ENCODE measurements around the gene IKBKE.

IKBKE gene

DNA sequence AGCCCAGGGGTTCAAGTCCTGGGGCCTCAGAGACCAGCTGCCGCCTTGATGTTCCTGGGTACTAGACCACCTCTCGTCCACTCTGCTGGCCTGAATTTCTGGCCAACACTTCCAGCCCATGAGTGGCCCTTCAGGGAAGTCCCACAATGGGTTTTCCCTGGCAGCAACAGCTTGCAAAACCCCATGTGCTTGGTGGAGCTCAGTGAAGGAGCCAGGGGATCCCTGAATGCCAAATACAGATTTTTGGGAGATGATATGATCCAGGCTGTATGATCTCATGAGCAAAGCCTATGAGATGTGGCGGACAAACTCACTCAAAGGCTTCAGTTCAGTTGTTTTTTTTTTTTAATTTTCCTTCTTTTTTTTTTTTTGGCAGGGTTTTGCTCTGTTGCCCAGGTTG lies 27.5 kb downstream of the IKBKE start:
- DNase-seq: no peak

DNA sequence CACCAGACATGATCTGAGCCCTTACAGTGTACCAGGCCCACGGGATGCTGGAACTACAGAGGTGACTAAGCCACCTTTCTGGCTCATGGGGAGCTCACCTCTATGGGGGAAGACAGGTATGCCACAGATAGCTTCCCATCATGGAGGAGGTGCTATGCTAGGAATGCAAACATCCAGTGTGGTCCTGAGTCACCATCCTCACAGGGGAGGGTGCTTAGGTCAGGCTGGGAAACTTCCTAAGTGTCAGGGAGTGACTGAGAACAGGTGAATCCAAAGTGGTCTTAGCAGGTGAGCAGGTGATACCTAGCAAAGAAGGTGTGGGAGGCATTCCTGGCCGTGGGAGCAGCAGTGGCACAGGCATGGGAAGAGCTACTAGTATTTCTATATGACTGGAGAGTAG lies 28.4 kb downstream of the IKBKE start:
- no peak for DNase-seq

DNA sequence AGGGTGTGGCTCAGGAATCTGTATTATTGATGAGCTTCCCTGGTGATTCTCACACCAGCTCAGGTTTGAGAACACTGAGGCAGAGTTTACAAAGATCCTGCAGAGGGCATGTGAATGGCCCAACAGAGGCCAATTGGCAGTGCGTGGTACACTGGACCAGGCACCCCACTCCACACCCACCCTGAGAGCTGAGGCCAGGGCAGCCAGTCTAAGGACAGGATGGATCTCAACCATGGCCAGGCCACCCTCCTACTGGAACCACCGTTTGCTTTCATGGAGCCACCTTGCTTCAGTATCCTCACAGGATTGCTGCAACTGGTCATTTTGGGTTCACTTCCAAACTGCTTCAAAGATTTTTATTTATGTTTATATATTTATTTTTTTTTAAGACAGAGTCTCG lies 29.8 kb downstream of the IKBKE start:
- no peak for DNase-seq

DNA sequence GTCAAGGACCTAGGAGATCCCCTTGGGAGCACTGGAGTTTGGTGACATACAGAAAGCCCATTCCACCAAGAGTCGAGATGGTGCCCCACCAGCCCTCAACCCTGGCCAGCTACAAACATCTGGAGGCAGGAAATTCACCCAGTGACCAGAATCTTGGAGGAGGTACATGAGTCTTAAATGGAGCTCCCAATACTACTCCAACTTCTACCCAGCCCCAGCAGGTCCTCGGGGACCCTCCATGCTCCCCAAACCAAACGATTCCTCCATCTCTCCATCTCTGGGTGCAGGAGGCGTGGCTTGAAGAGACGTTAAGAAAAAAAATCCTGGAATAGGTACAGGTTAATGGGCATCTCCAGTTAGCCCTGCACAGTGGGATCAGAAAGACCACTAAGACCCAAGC lies 31.6 kb downstream of the IKBKE start:
- DNase-seq: no peak

DNA sequence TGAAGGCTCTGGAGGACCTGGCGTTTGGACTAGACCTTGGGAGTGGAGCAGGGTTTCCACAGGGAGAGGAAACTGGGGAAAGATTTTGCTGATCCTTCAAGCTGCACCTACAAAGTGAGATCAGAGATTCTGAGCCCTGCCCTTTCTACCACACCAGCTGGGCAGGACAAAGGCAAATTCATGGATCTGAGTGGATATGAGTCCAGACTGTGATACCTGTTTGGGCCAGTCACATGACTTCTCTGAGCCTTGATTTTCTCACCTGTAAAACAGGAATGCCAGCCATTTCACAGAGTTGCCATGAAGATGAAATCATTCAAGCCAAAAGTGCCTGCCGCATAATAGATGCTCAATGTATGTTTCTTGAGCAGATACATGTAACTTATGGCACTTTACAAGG lies 32.1 kb downstream of the IKBKE start:
- DNase-seq: no peak

DNA sequence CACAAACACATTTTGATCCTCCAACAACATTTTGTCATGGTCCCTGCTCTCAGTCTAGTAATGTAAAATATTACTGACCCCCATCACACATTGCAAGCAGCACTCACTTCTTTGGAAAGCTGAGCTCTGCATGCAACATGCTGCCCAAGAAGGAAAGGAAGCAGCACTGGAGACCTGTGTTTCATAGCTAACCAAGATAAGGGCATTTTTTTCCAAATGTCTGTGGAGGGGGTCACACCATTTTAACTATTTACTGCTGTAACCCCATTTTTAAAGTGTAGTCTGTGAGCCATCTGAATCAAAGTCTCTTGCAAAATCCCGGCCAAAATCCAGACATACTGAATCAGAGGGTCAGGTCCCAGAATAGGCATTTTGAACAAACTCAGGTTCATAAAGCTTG lies 32.5 kb downstream of the IKBKE start:
- DNase-seq: no peak

DNA sequence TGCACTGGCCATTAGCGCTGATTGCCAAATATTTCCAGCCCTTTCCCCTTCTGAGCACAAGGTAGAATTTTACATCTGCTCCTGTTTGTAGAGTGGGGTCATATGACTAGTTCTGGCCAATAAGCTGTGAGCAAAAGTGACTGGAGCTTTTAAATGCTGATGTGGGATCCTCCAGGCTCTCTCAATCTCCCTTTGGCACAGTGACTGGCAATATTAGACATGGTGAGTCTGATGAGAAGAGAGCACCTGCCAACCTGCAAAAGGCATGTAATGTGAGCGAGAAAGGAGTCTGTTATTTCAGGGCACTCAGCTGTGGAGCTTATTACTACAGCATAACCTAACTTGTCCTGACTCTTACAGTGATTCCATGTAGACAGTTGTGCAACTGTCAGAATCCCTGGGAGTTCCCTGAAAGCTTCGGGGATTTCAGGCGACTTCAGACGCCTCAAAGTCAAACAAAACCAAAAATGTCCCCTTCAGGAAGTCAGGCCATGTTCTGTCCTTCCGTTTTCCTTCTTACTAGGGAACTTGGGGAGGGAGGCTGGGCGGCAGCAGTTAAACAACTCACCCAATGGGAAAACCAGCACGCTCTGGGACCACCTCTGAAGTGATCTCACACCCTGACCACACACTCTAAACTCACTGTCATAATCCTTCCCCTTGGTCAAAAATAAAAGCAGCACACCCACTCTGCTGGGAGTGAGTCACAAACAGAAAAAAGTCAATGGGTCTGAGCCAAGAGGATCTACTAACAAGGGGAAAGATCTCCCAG lies 33.5 kb downstream of the IKBKE start:
- DNase-seq: peak in 1 of 2 experiments; percentile 11

DNA sequence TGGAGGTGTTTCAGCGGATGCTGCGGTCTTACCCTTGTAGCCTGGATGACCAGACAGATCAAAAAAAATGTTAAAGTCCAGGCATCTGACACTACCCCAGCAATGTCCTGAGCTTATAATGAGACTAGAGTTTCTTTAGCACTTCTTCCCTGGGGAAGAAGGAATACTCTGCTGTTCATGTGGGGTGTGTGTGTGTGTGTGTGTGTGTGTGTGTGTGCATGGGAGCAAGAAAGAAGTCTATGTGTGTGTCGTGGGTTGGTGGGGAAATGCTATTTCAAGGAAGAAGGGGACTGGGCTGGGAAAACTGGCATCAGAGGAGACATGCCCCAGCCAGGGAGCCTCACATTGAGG lies 34.1 kb downstream of the IKBKE start:
- no peak for DNase-seq

DNA sequence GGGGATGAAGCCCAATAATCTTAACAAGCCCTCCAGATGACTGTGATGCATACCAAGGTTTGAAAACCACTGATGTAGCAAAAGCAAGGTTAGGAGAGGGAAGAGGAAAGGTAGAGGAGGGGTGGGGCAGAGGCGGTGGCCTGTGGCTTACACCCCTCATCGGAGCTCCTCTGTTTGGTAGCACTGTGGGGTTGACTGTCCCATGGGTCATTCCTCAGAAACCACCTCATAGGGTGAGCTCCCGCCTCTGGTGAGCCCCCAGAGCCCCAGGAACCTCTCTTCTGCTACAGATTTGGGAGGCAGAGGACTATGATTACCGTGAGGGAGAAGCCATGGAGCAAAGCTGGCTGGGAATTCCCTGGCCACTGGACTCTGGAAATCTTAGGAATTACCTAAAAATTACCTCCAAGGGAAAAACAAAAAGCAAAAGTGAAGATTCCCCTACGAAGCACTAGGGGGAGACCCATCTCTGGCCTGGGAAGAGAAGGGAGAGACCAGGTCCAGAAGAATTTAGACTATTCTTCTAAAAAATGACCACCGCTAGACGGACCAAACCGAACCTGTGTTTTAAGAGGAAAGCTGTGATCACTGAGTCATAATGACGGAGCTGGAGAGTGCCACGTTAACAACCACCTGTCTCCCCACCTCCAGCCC lies 35.6 kb downstream of the IKBKE start:
- DNase-seq: no peak

DNA sequence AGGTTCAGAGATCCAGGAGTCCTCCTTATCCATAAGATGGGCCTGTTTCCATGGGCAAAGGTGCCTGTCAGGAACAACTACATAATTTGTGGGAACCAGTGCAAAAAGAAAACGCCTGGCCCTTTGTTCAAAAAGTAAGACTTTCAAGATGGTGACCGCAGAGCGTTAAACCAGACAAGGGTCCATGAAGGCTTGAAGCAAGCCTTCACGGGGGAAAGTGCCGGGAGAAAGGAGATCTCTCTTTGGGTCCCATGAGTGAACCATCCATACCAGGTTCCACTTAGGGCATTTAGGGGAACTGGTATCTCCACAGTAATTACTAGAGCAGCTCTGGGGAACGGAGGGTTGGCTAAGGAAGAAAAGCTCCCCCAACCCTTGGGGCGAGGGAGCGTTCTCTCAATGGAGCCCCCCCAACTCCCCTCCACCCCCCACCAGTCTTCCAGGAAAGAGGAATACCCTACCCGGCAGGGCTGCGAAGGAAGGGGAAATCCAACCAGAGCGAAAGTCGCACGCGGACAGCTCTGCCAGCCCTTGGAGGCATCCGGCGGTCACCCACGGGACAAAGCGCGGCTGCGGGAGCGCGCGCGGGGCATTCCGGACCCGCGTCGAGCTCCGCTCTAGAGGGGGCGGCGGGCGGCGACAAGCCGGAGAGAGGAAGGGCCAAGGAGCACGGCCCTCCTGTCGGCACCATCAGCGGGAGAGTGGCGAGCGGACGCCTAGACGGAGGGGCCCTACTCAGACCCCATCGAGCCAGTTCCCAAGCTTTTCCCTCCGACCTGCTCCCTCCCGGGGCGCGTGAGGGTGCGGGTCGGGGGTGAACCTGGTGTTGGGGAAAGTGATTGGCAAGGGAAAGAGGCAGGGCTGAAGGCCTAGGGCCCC lies 36.4 kb downstream of the IKBKE start:
- DNase-seq: no peak

DNA sequence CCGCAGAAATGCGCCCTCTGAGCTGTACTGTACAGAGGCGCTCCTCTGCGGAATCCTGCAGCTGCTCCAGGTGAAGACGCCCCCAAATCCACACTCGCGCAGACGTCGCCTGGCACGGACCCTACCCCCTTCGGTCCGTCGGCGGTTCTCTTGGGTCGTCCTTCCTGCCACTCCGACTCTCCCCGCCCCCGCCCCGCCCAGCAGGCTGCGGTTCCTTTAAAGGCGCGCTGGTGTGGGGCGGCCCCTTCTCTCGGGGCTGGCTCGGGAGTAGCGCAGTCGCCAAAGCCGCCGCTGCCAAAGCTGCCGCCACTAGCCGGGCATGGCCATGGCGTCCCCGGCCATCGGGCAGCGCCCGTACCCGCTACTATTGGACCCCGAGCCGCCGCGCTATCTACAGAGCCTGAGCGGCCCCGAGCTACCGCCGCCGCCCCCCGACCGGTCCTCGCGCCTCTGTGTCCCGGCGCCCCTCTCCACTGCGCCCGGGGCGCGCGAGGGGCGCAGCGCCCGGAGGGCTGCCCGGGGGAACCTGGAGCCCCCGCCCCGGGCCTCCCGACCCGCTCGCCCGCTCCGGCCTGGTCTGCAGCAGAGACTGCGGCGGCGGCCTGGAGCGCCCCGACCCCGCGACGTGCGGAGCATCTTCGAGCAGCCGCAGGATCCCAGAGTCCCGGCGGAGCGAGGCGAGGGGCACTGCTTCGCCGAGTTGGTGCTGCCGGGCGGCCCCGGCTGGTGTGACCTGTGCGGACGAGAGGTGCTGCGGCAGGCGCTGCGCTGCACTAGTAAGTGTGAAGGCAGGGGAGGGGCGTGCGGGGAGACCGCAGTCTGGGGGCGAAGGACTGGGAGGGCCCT lies 37.2 kb downstream of the IKBKE start, which contains the start of gene RASSF5:
Gene RASSF5, plus strand, starts transcription at position 248 of the 846 bp plus-strand sequence. Its CDS starts 72 bp downstream, at position 320.
- peak; percentile 76 for DNase-seq

DNA sequence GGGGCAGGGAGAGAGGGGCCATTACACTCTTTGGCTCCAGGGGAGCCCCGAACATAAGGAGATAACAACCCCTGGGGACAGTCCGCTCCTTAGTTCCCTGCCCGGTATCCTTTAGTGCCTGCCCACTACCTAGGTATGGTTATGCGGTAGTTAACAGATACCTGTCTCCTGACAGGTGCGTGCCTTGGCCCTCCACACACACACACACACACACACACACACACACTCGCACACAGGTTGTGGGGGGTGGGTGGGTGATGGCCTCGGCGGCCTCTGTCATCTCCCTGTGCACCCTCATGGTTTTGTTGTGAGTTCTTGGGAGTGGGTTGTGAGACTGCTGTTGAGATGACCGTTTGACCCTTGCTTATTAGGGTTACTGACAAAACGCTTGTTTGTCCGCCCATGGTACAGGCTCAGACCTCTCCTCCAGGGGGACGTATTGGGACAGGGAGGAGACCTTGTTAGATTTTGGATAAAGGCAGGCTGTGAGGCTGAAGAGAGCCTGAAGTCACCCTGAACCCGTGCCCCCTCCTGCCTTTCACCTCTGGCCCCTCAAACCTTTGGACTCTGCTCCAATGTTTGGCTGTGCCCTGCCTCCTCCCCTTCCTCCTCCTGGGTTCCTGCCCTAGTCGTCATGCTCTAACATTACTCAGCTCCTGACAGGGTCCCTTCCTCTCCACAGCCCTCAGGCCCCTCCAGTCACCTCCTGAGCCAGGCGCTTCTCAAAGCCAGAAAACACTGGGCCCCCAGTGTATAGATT lies 38.0 kb downstream of the IKBKE start:
- DNase-seq: no peak

DNA sequence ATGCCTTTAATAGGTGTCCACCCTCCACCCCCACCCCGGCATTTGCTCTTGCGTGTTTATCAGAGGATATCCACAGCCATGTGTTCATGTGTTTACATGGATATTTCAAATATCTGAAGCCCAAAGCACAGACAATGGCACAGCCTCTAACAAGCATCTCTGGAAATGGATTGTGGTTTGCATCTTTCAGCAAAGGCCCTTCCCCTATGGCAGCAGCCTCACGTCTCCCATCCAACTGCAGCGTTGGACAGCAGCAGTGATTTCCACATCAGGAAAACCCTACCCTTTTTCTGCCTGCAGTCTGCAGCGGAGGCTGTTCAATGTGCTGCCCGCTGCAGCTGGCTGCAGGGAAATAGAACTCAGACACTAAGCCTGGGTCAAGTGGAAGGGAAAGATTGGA lies 38.7 kb downstream of the IKBKE start:
- no peak for DNase-seq

DNA sequence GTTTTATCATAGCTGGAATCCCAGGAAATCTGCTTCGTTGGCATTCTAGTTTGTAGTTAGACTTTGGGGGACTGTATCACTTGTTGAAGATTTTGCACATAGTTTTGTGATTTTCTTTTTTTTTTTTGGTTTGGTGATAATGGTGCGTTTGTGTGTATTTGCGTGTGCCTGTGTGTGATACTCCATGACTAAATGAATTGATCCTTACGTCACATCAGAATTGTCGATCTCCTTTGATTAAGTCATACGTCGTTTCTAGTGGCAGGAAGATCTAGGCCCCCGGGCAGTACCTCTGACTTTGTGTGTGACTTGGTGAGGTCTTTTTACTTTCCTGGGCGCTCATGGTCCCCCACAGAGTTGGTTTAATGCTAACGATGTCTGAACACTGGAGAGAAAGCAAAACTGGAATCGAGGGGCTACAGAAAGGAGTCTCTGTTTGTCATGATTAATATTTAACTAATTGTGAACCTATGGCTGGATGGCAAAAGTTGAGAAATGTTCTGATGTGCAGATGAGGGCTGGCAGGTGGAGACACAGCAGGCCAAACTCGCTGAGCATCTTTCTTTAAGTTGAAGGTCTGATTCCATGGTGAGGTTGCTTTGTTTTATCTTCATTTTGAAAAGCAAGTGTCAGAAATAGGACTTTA lies 39.5 kb downstream of the IKBKE start:
- no peak for DNase-seq

DNA sequence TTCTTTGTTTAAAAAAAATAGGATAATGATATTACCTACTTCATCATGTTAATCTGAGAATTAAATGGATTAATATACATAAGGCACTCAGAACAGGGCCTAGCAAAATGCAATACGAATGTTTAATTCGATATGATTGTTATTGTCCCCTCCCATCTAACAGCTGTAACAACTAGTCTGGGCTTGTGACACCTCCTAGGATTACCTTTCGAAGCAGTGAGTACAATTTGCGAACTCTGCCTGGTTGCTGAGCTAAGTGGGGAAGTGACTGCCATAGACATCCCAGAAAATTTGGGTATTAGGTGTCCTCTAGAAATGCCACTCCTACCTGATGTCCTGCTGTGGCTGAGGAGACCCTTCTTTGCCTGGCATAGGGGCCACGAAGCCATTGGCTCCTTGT lies 40.1 kb downstream of the IKBKE start:
- no peak for DNase-seq

DNA sequence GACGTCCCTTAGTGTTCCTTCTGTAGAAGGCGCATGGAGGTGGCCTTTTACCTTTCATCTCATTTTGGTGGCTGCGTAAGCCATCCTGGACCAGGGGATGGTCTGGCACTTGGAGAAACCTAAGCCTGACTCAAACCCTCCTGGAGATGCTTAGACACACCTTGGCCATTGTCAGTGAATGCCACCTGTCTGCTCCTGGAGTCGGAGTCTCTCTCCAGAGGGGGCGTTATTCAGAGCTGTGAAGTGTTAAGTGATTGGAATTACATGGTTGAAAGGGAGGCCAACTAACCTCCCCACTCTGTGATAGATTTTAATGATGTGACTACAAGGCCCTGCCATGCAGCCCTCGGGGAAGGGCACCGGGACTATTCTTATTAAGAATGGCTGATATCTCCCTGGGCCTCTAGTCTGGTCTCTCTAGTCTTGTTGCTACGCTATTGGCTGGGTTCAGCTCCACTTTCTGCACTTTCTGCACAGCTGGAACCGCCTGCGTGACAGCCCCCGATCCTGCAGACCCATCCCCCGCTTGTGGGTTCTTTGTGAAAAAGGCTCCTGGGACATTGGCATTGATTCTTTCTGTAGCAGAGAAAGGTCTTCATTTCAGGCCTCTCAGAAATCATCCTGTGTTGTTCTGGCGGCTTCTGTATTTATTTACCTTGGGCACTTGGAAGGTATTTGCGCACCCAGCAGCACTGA lies 41.2 kb downstream of the IKBKE start:
- no peak for DNase-seq

DNA sequence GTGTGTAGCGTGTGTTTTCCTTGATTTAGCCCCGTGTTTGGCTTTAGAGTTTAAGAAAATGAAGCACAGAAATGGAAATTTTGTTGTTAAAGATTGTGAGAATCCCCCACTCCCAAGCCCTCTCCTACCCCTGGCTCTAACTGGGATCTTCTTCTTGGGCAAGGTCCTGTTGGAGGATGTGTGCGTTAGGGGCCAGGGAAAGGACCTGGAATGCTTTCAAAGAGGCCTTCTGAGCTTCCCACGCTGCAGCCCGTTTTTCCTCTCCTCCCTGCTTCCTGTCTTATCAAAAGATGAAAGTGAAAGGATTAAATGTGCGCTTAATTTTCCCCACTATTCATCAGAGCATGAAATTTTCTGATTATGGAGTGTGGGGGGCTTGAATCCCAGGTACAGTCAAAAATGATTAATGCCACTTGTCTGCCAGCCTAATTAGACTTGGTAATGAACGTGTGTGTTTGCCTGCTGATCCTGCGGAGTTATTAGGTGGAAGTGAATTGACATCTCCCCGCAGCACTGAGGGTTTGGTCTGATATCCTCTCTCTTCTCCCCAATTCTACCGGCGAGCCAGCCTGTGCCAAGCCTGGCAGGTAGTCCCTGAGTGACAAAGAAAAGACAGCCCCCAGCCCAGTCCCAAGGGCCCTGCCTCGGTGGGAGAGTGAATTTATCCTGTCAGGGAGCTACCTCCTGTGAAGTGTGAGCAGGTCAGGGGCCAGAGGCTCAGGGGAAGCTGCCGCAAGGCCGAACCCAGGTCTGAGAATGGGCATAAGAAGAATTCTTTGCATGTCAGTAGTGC lies 42.0 kb downstream of the IKBKE start:
- no peak for DNase-seq

DNA sequence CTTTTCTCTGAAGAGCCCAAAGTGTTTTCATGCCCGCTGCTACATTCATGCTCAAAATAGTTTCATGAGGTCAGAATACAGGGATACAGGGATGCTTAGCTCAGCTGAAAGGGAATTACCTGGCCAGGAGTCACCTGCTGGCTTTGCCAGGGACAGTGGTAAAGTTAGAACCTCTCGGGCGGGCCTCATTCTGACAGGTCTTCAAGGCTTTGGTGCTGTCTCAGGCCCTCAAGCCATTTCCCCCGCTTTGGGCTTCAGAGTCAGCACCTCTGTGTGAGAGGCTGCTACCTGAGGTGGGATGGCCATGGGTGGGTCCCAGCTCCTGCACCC lies 42.5 kb downstream of the IKBKE start:
- no peak for DNase-seq

DNA sequence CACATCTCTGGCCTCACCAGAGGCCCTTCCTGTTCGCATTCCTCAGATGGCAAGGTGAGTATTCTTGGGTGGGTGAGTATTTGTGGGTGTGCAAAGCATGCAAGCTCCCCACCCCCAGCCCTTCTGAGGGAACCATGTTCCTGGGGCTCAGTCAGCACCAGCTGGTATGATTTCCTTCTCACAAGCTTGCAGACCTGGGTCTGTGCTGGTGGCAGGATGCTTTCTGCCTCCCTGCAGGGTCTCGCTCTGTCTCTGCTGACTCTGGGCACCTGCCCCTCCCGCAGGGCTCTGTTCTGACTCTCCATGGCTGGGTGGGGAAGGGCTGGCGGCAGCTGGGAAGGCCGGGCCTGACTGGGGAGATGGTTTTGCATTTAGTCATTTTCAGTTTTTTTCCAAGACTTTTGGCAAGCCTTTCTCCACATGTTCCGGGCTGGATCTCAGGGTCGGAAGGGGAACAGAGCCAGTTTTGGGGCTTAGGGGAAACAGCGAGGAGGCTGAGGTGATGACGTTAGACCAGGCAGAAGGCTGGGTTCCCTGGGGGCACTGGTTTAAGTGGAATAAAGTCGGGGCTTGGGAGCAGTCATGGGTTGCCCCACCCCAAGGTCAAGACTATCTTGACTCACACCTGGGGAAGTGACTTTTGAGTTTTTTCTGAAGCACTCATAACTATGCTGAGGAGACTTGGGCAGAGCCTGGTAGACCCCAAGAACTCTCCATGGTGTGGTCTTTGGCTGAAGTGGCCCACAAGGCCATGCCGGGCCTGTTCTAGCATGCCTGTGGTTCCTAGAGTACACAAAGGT lies 43.2 kb downstream of the IKBKE start:
- DNase-seq: no peak
